Measurements from ENCODE around the gene LSAMP.

The LSAMP gene

GRCh38 chr3:116155841-116156240, 289.4 kb downstream of the LSAMP start:
- DNase-seq: no peak

- DNase-seq: no peak
These were observed 290.9 kb downstream of the LSAMP start for GRCh38 chr3:116154389-116154788.

GRCh38 chr3:116153174-116153573, 292.1 kb downstream of the LSAMP start:
- DNase-seq: no peak

- DNase-seq: no peak
These were observed 294.6 kb downstream of the LSAMP start for GRCh38 chr3:116150655-116151167.

- DNase-seq: no peak
These were observed 296.1 kb downstream of the LSAMP start for GRCh38 chr3:116148881-116149851.

GRCh38 chr3:116145613-116146012, 299.7 kb downstream of the LSAMP start:
- no peak for DNase-seq

GRCh38 chr3:116141724-116142123, 303.6 kb downstream of the LSAMP start:
- DNase-seq: no peak

GRCh38 chr3:116140100-116140689, 305.1 kb downstream of the LSAMP start:
- peak; percentile 5 for DNase-seq

- no peak for DNase-seq
These were observed 305.6 kb downstream of the LSAMP start for GRCh38 chr3:116139641-116140040.

GRCh38 chr3:116135457-116136085, 309.7 kb downstream of the LSAMP start:
- no peak for DNase-seq

- no peak for DNase-seq
These were observed 315.9 kb downstream of the LSAMP start for GRCh38 chr3:116129187-116129946.

- DNase-seq: no peak
These were observed 317.8 kb downstream of the LSAMP start for GRCh38 chr3:116127464-116127863.

GRCh38 chr3:116124166-116124565, 321.1 kb downstream of the LSAMP start:
- DNase-seq: no peak

- DNase-seq: no peak
These were observed 326.7 kb downstream of the LSAMP start for GRCh38 chr3:116118475-116119169.

GRCh38 chr3:116114586-116114985, 330.7 kb downstream of the LSAMP start:
- DNase-seq: no peak

GRCh38 chr3:116112696-116113095, 332.6 kb downstream of the LSAMP start:
- peak; percentile 1 for DNase-seq

- no peak for DNase-seq
These were observed 333.5 kb downstream of the LSAMP start for GRCh38 chr3:116111765-116112164.

- no peak for DNase-seq
These were observed 341.3 kb downstream of the LSAMP start for GRCh38 chr3:116103868-116104530.

GRCh38 chr3:116102037-116102436, 343.2 kb downstream of the LSAMP start:
- DNase-seq: no peak

GRCh38 chr3:116097226-116097625, 348.1 kb downstream of the LSAMP start:
- no peak for DNase-seq

GRCh38 chr3:116096631-116097030, 348.7 kb downstream of the LSAMP start:
- no peak for DNase-seq

- no peak for DNase-seq
These were observed 351.9 kb downstream of the LSAMP start for GRCh38 chr3:116093374-116093773.

Data from amniotic stem cell (primary cell).